HL-60/S4 treated with phorbol 12-myristate 13-acetate at 8.2 ng/mL for 4 days and 3 days (cell line): ENCODE results near the gene C19orf85.
"Not testable (repeated sequence)": the region's sequence is repeated elsewhere in the genome, so short reads cannot be mapped to it uniquely, and the experiment has no call there.

Experiments used
- in situ Hi-C: fragments of 300-500 bp; cut with MboI; formaldehyde crosslinking; loops from 2 replicates; pipeline ENCODE4 v1.15.0; 2022; ENCODE audit warnings: low sequenced_read_pairs

C19orf85 gene

GRCh38 chr19:55464662-55465054 is at the start of gene C19orf85:
C19orf85 (minus strand) TSS chr19:55464751; CDS start chr19:55464554, 197 bp downstream.
- in situ Hi-C loops, result no loop called here

- in situ Hi-C loops, result no loop called here
Measured at GRCh38 chr19:55508120-55508519, 43.6 kb upstream of the C19orf85 start.

GRCh38 chr19:55504981-55505380 is 40.4 kb upstream of the C19orf85 start:
- in situ Hi-C loops, result no loop called here

- in situ Hi-C loops, result no loop called here
Measured at GRCh38 chr19:55504252-55504603, 39.7 kb upstream of the C19orf85 start.

- in situ Hi-C loops, result no loop called here
Measured at GRCh38 chr19:55503502-55504251, 39.1 kb upstream of the C19orf85 start.

GRCh38 chr19:55503157-55503501 is 38.6 kb upstream of the C19orf85 start:
- in situ Hi-C loops, result no loop called here

GRCh38 chr19:55502197-55502952 is 37.8 kb upstream of the C19orf85 start:
- in situ Hi-C loops, result no loop called here

GRCh38 chr19:55500368-55500952 is 35.9 kb upstream of the C19orf85 start:
- in situ Hi-C loops, result no loop called here

GRCh38 chr19:55498246-55498840 is 33.8 kb upstream of the C19orf85 start:
- in situ Hi-C loops, result no loop called here

GRCh38 chr19:55497763-55498162 is 33.2 kb upstream of the C19orf85 start:
- in situ Hi-C loops, result no loop called here

- in situ Hi-C loops, result not testable (repeated sequence)
Measured at GRCh38 chr19:55496820-55497219, 32.3 kb upstream of the C19orf85 start.

- in situ Hi-C loops, result no loop called here
Measured at GRCh38 chr19:55495646-55496349, 31.2 kb upstream of the C19orf85 start.

- in situ Hi-C loops, result no loop called here
Measured at GRCh38 chr19:55494172-55494761, 29.7 kb upstream of the C19orf85 start.

GRCh38 chr19:55493645-55494171 is 29.2 kb upstream of the C19orf85 start:
- in situ Hi-C loops, result no loop called here

- in situ Hi-C loops, result no loop called here
Measured at GRCh38 chr19:55493052-55493644, 28.6 kb upstream of the C19orf85 start.

GRCh38 chr19:55492362-55492944 is 27.9 kb upstream of the C19orf85 start:
- in situ Hi-C loops, result no loop called here

GRCh38 chr19:55491546-55492360 is 27.2 kb upstream of the C19orf85 start:
- in situ Hi-C loops, result no loop called here

GRCh38 chr19:55490478-55491432 is 26.2 kb upstream of the C19orf85 start:
- in situ Hi-C loops, result no loop called here
